ENCODE data around the gene ANGEL1. TPM values are rescaled to one million over a fixed set of nuclear protein-coding genes. Genes with fewer than 3 reads are reported as not detected.

The ANGEL1 gene
- total and polyA plus RNA-seq, 2 of the 8 experiments (the other 6 are each of a cell fraction or from before 2014, with no cell fraction given), result 26.8 to 27.2 TPM

GRCh38 chr14:76756371-76756750 is 56.3 kb downstream of the ANGEL1 start (continued):
- no peak for TF ChIP-seq CHD7 (IDR thresholded peaks at IDR 0.05; ENCODE audit: insufficient replicate concordance, low read length)
- no peak for TF ChIP-seq TAF1 (IDR thresholded peaks at IDR 0.05; ENCODE audit: low read depth, low read length)
- TF ChIP-seq BCL11A (IDR thresholded peaks at IDR 0.05; ENCODE audit: low read depth in 2 of 2, low read length in 2 of 2), result no peak
- no peak for TF ChIP-seq KDM5A (IDR thresholded peaks at IDR 0.05; ENCODE audit: low read length)
- no peak for TF ChIP-seq RNF2 (IDR thresholded peaks at IDR 0.05; ENCODE audit: borderline replicate concordance, low read depth, low read length, missing control alignments, poor library complexity, severe bottlenecking)
- TF ChIP-seq SP4 (IDR thresholded peaks at IDR 0.05; ENCODE audit: low read length), result no peak
- TF ChIP-seq NANOG (IDR thresholded peaks at IDR 0.05; ENCODE audit: insufficient read depth, low read depth, low read length, poor library complexity, severe bottlenecking), result no peak
- no peak for TF ChIP-seq CEBPB (IDR thresholded peaks at IDR 0.05; ENCODE audit: low read depth, low read length)

All from H1 (cell line).